HEK293 (cell line): Measurements from ENCODE around the gene ZWILCH.

ENCODE experiments used
- CTCF ChIP-seq: fragments of 450-650 bp; formaldehyde crosslinking; IDR thresholded peaks from 2 replicates; pipeline ENCODE4 v1.5.1; 2016; ENCODE audit warnings: missing biosample characterization, missing genetic modification characterization
- KLF10 ChIP-seq: fragments of 450-650 bp; IDR thresholded peaks from 2 replicates; pipeline ENCODE4 v1.5.1; 2018; ENCODE audit warnings: missing biosample characterization, mild to moderate bottlenecking, missing genetic modification characterization
- REST ChIP-seq: fragments of 450-650 bp; formaldehyde crosslinking; IDR thresholded peaks from 2 replicates; pipeline ENCODE4 v1.5.1; 2016; ENCODE audit warnings: missing biosample characterization, missing genetic modification characterization
- YY1 ChIP-seq: fragments of 450-650 bp; formaldehyde crosslinking; IDR thresholded peaks from 2 replicates; pipeline ENCODE4 v1.5.1; 2018; ENCODE audit warnings: missing biosample characterization, missing genetic modification characterization
- ZBTB48 ChIP-seq: fragments of 450-650 bp; formaldehyde crosslinking; IDR thresholded peaks from 2 replicates; pipeline ENCODE4 v1.5.1; 2016; ENCODE audit warnings: missing biosample characterization, missing genetic modification characterization
- ZFHX2 ChIP-seq: fragments of 450-650 bp; formaldehyde crosslinking; conservative IDR thresholded peaks from 2 replicates; pipeline ENCODE4 v1.5.1; 2016; ENCODE audit warnings: missing biosample characterization, missing genetic modification characterization
- ZNF2 ChIP-seq: fragments of 450-650 bp; formaldehyde crosslinking; IDR thresholded peaks from 2 replicates; pipeline ENCODE4 v1.5.1; 2016; ENCODE audit warnings: missing biosample characterization, missing genetic modification characterization
- ZNF549 ChIP-seq: fragments of 450-650 bp; IDR thresholded peaks from 2 replicates; pipeline ENCODE4 v1.5.1; 2018; ENCODE audit warnings: missing biosample characterization, missing genetic modification characterization, mild to moderate bottlenecking, inconsistent platforms, moderate library complexity

- no peak for TF ChIP-seq REST
- no peak for TF ChIP-seq CTCF (tag by site-specific recombination)
- no peak for TF ChIP-seq KLF10 (tag by site-specific recombination)
- no peak for TF ChIP-seq ZBTB48 (tag by site-specific recombination)
- TF ChIP-seq YY1 (tag by site-specific recombination) = no peak
- TF ChIP-seq ZNF2 (tag by site-specific recombination) = no peak
- TF ChIP-seq ZNF549 (tag by site-specific recombination) = no peak
- no peak for TF ChIP-seq ZFHX2 (tag by site-specific recombination)
Observed at GRCh38 chr15:66542896-66543295, 37.8 kb downstream of the ZWILCH start.
